NCI-H187 treated with DMSO at 0.1 percent for 48 hours (cell line): ENCODE measurements around the gene ZNF764.
"Not testable (repeated sequence)": the region's sequence is repeated elsewhere in the genome, so short reads cannot be mapped to it uniquely, and the experiment has no call there.

Experiments used
- DNase-seq: peaks from one replicate; lab custom pipeline; 2025; lab: John Stamatoyannopoulos, UW

ZNF764 gene

DNA sequence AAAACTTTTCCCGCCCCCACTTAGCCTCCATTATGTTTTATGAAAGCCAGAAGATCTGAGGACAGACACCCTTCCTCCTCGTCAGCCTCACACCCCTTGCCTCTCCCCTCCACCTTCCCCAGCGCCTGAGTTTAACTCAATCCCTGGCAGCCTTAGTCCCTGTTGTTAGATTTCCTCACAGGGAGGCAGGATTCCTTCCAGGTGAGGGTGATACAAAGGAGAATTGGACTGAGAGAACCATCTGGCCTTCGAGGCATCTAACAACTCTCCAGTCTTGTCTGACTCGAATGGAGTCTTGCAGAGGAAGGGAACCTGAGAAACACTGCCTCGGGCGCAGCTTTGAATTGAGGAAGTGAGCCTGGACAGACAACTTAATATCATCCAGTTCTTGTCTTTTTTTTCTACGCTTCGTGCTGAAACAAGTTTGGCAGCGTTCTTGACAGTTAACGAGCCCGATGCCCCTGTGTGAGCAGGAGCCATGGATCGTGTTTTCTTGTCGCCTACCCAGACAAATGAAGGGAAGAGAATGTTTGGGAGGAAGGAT, 30.5 kb downstream of the ZNF764 start:
- no peak for DNase-seq

GRCh38 chr16:30526823-30527634, 31.1 kb downstream of the ZNF764 start:
- DNase-seq = peak; percentile 64

DNA sequence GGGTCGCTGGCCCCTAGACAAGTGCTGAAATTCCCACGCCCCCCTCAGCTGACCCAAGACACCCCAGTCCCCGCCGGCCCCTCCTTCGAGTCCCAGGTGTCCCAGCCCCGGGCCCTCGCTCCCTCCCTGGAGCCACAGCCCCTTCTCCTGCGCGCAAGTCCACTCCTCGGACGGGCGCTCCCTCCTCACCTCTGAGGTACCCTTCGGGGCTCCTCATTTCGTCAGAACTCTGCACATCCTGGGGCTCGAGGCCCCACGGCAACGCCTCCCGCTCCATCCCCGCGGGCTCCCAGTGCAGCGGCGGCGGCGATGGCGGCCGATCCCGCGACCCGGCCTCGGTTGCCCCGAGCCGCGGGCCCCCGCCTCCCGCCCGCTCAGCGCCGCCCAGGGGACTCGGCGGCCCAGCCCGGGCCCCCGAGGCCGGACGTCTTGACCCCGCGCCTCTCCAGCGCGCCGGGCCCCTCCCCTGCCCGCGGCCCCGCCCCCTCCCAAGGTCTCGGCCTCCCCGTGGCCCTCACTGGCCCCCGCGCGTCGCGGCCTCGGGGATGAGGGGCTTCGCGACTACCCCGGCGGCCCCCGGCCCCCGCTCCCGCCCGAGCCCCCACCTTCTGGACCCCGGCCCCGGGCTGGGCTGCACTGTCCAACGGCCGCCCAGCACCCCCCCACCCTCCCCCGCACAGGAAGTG, 31.9 kb downstream of the ZNF764 start, which contains the start of gene ZNF768:
ZNF768 (minus strand) TSS at position 430 of the 686 bp plus-strand sequence; CDS start at position 277, 153 bp downstream.
- DNase-seq = no peak

GRCh38 chr16:30525844-30526136, 32.4 kb downstream of the ZNF764 start:
- no peak for DNase-seq

- no peak for DNase-seq
These were observed 33.3 kb downstream of the ZNF764 start for GRCh38 chr16:30524575-30525568.

DNA sequence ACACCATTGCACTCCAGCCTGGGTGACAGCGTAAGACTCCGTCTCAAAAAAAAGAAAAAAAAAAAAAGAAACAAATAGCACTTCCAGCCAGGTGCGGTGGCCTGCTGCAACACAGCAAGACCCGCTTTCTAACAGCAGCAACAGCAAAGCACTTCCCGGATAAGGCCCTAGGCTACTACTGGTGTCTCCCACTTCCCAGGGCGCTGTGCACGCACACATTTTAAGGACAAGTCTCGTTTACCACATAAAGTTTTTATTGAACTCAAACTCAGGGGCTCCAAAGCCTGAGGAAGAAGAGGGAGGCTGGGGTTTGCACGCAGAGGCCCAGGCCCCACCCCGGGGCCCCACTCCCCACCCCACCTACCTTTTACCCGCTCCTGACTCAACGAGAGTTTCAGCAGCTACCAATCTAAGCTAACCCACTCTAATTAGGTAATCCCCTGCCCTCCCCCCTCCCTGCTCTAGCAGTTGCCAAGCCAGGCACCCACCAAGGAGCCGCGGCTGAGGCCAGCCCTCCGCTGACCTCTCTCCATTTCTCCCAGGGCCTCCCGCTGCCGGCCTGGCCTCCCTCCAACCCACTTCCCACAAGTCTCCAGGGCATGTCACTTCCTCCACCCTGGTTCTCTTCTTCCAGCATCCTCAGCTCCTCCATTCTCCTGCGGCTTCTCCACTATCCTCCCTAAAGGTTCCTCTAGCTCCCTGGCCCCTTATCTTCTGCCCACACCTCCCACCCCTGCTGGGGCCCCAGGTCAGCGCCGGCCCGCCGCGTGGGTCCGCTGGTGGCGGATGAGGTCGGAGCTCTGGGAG, 34.2 kb downstream of the ZNF764 start:
- DNase-seq = no peak

GRCh38 chr16:30522702-30523463, 35.3 kb downstream of the ZNF764 start:
- not testable (repeated sequence) for DNase-seq

GRCh38 chr16:30521873-30522641, 36.1 kb downstream of the ZNF764 start:
- DNase-seq = no peak

GRCh38 chr16:30521476-30521872, 36.7 kb downstream of the ZNF764 start:
- DNase-seq = no peak

DNA sequence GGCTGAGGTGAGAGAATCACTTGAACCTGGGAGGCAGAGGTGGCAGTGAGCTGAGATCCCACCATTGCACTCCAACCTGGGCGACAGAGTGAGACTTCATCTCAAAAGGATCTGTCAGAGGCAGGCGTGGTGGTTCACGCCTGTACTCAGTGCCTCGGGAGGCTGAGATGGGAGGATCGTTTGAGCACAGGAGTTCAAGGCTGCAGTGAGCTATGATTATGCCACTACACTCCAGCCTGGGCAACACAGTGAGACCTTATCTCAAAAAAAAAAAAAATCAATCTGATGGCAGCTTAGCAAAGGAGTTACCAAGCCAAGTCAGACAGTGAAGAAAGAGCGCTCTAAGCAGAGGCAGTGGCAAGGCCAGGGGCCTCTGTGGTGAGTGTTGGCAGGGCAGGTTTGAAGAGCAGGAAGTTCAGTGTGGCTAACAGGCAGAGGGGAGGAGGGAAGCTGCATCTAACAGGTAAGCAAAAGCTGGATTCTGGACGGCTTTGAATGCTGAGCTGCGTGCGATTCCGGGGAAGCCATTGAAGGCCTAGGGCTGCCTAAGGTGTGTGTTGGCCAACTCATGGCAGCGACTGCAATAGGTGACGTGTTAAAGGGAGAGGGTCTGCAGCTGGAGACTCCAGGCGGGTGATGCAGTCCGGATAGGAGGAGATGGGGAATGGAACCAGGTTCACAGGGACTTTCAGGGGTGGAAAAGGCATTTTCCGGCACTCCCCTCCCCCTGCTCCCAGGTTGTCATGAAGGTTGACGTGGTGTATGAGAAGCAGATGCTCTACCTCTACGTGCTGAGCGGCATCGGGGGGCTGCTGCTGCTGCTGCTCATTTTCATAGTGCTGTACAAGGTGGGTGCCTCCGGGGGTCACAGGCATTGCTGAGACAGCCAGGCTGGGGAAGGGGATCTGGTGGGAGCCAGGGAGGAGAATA, 38.8 kb downstream of the ZNF764 start:
- DNase-seq = no peak

GRCh38 chr16:30518552-30518951, 39.6 kb downstream of the ZNF764 start:
- DNase-seq = no peak

- no peak for DNase-seq
These were observed 42.9 kb downstream of the ZNF764 start for GRCh38 chr16:30515275-30515674.

GRCh38 chr16:30511509-30511908, 46.7 kb downstream of the ZNF764 start:
- DNase-seq = no peak

DNA sequence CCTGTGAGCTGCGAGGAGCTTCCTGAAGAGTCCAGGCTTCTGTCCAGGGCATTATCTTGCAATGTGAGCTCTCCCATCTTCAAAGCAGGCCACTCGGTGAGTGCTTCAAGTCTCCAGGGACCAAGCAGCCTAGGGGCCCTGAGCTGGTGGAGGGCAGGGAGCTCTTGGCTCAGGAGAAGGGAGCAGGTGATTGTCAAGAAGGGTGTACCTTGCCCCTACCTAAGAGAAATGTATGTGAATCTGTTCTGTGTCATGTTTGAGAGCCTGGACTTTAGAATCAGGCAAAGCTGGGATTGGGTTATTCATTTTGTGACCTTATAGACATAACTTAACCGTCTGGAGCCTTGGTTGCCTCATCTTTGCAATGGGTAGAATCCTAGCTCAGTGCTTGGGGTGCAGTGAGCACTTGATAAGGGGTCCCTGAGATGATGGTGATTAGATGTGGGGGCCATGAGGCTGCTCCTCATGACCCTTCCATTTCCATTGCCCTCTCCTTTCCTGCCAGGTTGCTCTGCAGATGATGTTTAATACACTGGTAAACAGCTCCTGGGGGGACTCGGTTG, 47.7 kb downstream of the ZNF764 start:
- no peak for DNase-seq

DNA sequence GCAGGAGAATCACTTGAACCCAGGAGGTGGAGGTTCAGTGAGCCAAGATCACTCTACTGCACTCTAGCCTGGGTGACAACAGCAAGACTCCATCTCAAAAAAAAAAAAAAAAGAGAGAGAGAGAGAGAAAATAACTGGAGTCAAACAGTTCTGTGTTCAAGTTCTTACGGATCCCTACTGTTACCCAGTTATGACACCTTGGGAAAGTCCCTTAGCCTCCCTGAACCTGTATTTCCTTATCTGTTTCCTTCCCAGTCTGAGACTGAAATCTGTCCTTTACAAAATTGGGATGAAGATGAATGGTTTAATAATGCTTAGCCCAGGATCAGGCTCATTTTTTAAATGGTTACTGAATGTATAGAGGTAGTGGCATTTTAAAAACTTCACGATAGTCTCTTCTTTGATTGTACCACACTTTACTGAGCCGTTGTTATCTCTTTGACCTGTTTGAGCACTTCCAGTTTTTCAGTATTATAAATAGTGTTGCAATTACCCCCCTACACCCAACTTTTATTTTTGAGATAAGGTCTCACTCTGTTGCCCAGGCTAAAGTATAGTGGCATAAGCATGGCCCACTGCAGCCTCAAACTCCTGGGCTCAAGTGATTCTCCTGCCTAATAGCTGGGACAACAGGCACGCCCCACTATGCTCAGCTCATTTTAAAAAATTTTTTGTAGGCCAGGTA, 49.0 kb downstream of the ZNF764 start:
- DNase-seq = no peak
